MCF 10A (cell line): ENCODE results near the gene FGD4. TPM values are rescaled to one million over a fixed set of nuclear protein-coding genes. Genes with fewer than 3 reads are reported as not detected.

Experiments used
- BruUV-seq: library from RNA; stranded (reverse); fragments of 400-500 nt; replicated peaks from 2 replicates; lab custom pipeline; 2021; lab: Mats Ljungman, UMichigan
- CTCF ChIA-PET: fragments of 300-600 bp; sonication (Branson Sonifier 250); formaldehyde crosslinking; extraction: SDS; loops from one replicate; lab custom pipeline; 2021; ENCODE audit warnings: antibody characterized with exemption, inconsistent platforms; lab: Yijun Ruan, JAX
- POLR2A ChIA-PET: fragments of 300-600, 350-650 bp; sonication (Branson Sonifier 250); formaldehyde crosslinking; extraction: SDS; loops from one replicate; lab custom pipeline; 2020; ENCODE audit warnings: antibody characterized with exemption, inconsistent platforms; lab: Yijun Ruan, JAX
- DNase-seq: peaks from one replicate; pipeline ENCODE4 v3.0.0-alpha.2; 2018; ENCODE audit not compliant: unreplicated experiment
- H3K27ac Mint-ChIP-seq: one replicate; pipeline ENCODE4 v1.8.0; 2022; ENCODE audit warnings: mild to moderate bottlenecking, low read depth, mixed read lengths; ENCODE audit not compliant: unreplicated experiment
- H3K27me3 Mint-ChIP-seq: one replicate; pipeline ENCODE4 v1.8.0; 2022; ENCODE audit warnings: mixed read lengths; ENCODE audit not compliant: insufficient read depth, unreplicated experiment
- H3K36me3 Mint-ChIP-seq: one replicate; pipeline ENCODE4 v1.8.0; 2022; ENCODE audit warnings: mild to moderate bottlenecking, moderate library complexity, mixed read lengths; ENCODE audit not compliant: insufficient read depth, unreplicated experiment
- H3K4me1 Mint-ChIP-seq: one replicate; pipeline ENCODE4 v1.8.0; 2022; ENCODE audit warnings: mixed read lengths; ENCODE audit not compliant: insufficient read depth, unreplicated experiment
- H3K4me3 Mint-ChIP-seq: one replicate; pipeline ENCODE4 v1.8.0; 2022; ENCODE audit warnings: mild to moderate bottlenecking, moderate library complexity, mixed read lengths; ENCODE audit not compliant: unreplicated experiment
- H3K9me3 Mint-ChIP-seq: one replicate; pipeline ENCODE4 v1.8.0; 2022; ENCODE audit warnings: mixed read lengths; ENCODE audit not compliant: unreplicated experiment
- CTCF ChIP-seq: fragments of 200-600 bp; IDR thresholded peaks from one replicate; pipeline ENCODE4 v1.8.0; 2022; ENCODE audit warnings: antibody characterized with exemption, mild to moderate bottlenecking; ENCODE audit not compliant: unreplicated experiment
- intact Hi-C: fragments of 100-400 bp; cut with micrococcal nuclease; formaldehyde crosslinking; loops from 2 replicates; pipeline ENCODE4 v1.14.1; 2022
- total RNA-seq: library from RNA; stranded (reverse); gene quantifications from 2 replicates; pipeline ENCODE4 v1.2.3, GENCODE V29; 2022

FGD4 gene
- total RNA-seq, 1 experiment from 2014 or later: 34.7 TPM

GRCh38 chr12:32450768-32451167 is 51.4 kb downstream of the FGD4 start:
- peak overlapping the region; percentile 35 for H3K27ac Mint-ChIP-seq
- H3K27me3 Mint-ChIP-seq: no peaks in the 10 kb centered on the region
- CTCF ChIA-PET: interaction anchor here (1.4 kb wide), 1 partner anchor 51 kb away, joined by 5 read pairs; the partner anchor contains the start of gene FGD4
- no peak overlapping the region for H3K4me3 Mint-ChIP-seq
- no peaks in the 10 kb centered on the region for H3K9me3 Mint-ChIP-seq
- no TSS peak for BruUV-seq
- POLR2A ChIA-PET: interaction anchor here (1.2 to 4.2 kb wide), 4 partner anchors 10 to 85 kb away, joined by 3 to 22 read pairs (median 4); partner anchors contain the start of gene FGD4
- intact Hi-C loops: loop anchor here (10.0 kb wide), 1 partner anchor 336 kb away; no protein-coding TSS in a partner anchor
- no peak for DNase-seq
- peaks cover 27% of the 10 kb centered on the region for H3K36me3 Mint-ChIP-seq
- TF ChIP-seq CTCF: no peak
- peaks cover 68% of the 10 kb centered on the region for H3K4me1 Mint-ChIP-seq

GRCh38 chr12:32451816-32452215 is 52.5 kb downstream of the FGD4 start:
- Mint-ChIP-seq H3K4me3 (no peak overlapping the region), H3K4me1 (peaks cover 69% of the 10 kb centered on the region), H3K36me3 (peaks cover 27% of the 10 kb centered on the region), H3K27ac (peak overlapping the region; percentile 66), H3K9me3 (no peaks in the 10 kb centered on the region), H3K27me3 (no peaks in the 10 kb centered on the region)
- ChIA-PET CTCF (no interaction called here), POLR2A (interaction anchor here (1.7 to 4.2 kb wide), 2 partner anchors 9 to 52 kb away, joined by 4 to 22 read pairs; partner anchors contain the start of gene FGD4)
- no peak for DNase-seq
- TF ChIP-seq CTCF: no peak
- no TSS peak for BruUV-seq
- intact Hi-C loops: loop anchor here (10.0 kb wide), 1 partner anchor 337 kb away; no protein-coding TSS in a partner anchor

GRCh38 chr12:32454075-32454474 is 54.7 kb downstream of the FGD4 start:
- ChIA-PET CTCF (interaction anchor here (0.6 to 1.6 kb wide), 8 partner anchors 18 to 1161 kb away, joined by 3 to 5 read pairs (median 4); partner anchors contain the start of genes PKP2 and YARS2), POLR2A (interaction anchor here (0.7 to 5.2 kb wide), 13 partner anchors 9 to 301 kb away, joined by 3 to 63 read pairs (median 3); partner anchors contain the start of gene FGD4)
- intact Hi-C loops: loop anchor here (1.0 to 10.0 kb wide), 3 partner anchors 54 to 339 kb away; no protein-coding TSS in a partner anchor
- Mint-ChIP-seq H3K36me3 (peaks cover 27% of the 10 kb centered on the region), H3K27me3 (no peaks in the 10 kb centered on the region), H3K4me1 (peaks cover 71% of the 10 kb centered on the region), H3K4me3 (peak overlapping the region; percentile 56), H3K27ac (peak overlapping the region; percentile 91), H3K9me3 (no peaks in the 10 kb centered on the region)
- DNase-seq: peak; percentile 70
- no TSS peak for BruUV-seq
- no peak for TF ChIP-seq CTCF

GRCh38 chr12:32454866-32455265 is 55.5 kb downstream of the FGD4 start:
- no TSS peak for BruUV-seq
- intact Hi-C loops: loop anchor here (1.0 to 10.0 kb wide), 6 partner anchors 55 to 340 kb away; partner anchors contain the start of gene YARS2
- Mint-ChIP-seq H3K27ac (peak overlapping the region; percentile 91), H3K36me3 (peaks cover 22% of the 10 kb centered on the region), H3K27me3 (no peaks in the 10 kb centered on the region), H3K4me1 (peaks cover 65% of the 10 kb centered on the region), H3K4me3 (peak overlapping the region; percentile 56), H3K9me3 (no peaks in the 10 kb centered on the region)
- DNase-seq: no peak
- ChIA-PET CTCF (interaction anchor here (0.5 to 3.3 kb wide), 11 partner anchors 12 to 216 kb away, joined by 3 to 32 read pairs (median 5); no protein-coding TSS in a partner anchor), POLR2A (interaction anchor here (0.7 to 5.2 kb wide), 13 partner anchors 9 to 300 kb away, joined by 3 to 63 read pairs (median 4); partner anchors contain the start of gene FGD4)
- no peak for TF ChIP-seq CTCF
